Neuronal stem cell (in vitro differentiated cells): ENCODE data around the gene MADD.

Source experiments
- DNase-seq: peaks from one replicate; pipeline ENCODE4 v3.0.0-alpha.2; 2013; ENCODE audit warnings: low spot score
- H2AFZ ChIP-seq: one replicate; pipeline ENCODE4 v1.6.1; 2013; ENCODE audit warnings: mild to moderate bottlenecking, low read length, inconsistent platforms
- H2AK5ac ChIP-seq: 2 replicates; pipeline ENCODE4 v1.6.1; 2013; ENCODE audit warnings: low read depth, mild to moderate bottlenecking, inconsistent platforms, low read length, moderate library complexity, mixed read lengths
- H2BK120ac ChIP-seq: 2 replicates; pipeline ENCODE4 v1.6.1; 2013; ENCODE audit warnings: low read depth, mild to moderate bottlenecking, inconsistent platforms, low read length, moderate library complexity, mixed read lengths
- H2BK12ac ChIP-seq: one replicate; pipeline ENCODE4 v1.6.1; 2013; ENCODE audit warnings: low read length, inconsistent platforms
- H2BK15ac ChIP-seq: 2 replicates; pipeline ENCODE4 v1.6.1; 2013; ENCODE audit warnings: mild to moderate bottlenecking, low read length, inconsistent platforms, mixed read lengths
- H2BK5ac ChIP-seq: one replicate; pipeline ENCODE4 v1.6.1; 2013; ENCODE audit warnings: inconsistent platforms, mild to moderate bottlenecking, low read length, moderate library complexity
- H3K14ac ChIP-seq: one replicate; pipeline ENCODE4 v1.6.1; 2013; ENCODE audit warnings: low read length, inconsistent platforms
- H3K18ac ChIP-seq: 2 replicates; pipeline ENCODE4 v1.6.1; 2013; ENCODE audit warnings: low read length, inconsistent platforms
- H3K23ac ChIP-seq: 2 replicates; pipeline ENCODE4 v1.6.1; 2013; ENCODE audit warnings: low read depth, mild to moderate bottlenecking, mixed read lengths, low read length, inconsistent platforms; ENCODE audit not compliant: poor library complexity
- H3K27ac ChIP-seq: replicated peaks from 3 replicates; pipeline ENCODE4 v1.5.1; 2013; ENCODE audit warnings: low read length, inconsistent platforms
- H3K27me3 ChIP-seq, 3 experiments: 2 replicates each; pipeline ENCODE4 v1.6.1; 2013; ENCODE audit warnings: low read length in 3 of 3, mild to moderate bottlenecking in 2 of 3, inconsistent platforms in 1 of 3, low read depth in 1 of 3, mixed read lengths in 1 of 3, moderate library complexity in 1 of 3; ENCODE audit not compliant: control insufficient read depth in 3 of 3, insufficient read depth in 3 of 3
- H3K36me3 ChIP-seq, 2 donors: replicated peaks in 1 of 2; 2 replicates each; pipeline ENCODE4 v1.6.1; 2013; ENCODE audit warnings: low read length in 2 of 2; ENCODE audit not compliant: control insufficient read depth in 2 of 2, insufficient read depth in 2 of 2
- H3K4ac ChIP-seq: 2 replicates; pipeline ENCODE4 v1.6.1; 2013; ENCODE audit warnings: inconsistent platforms, mild to moderate bottlenecking, low read length, moderate library complexity
- H3K4me1 ChIP-seq, 2 donors: 1 replicate in 1 of 2; 2 replicates in 1 of 2; pipeline ENCODE4 v1.6.1; 2013; ENCODE audit warnings: low read length in 2 of 2, low read depth in 1 of 2; ENCODE audit not compliant: control insufficient read depth in 2 of 2, insufficient read depth in 1 of 2
- H3K4me2 ChIP-seq: one replicate; pipeline ENCODE4 v1.6.1; 2013; ENCODE audit warnings: mild to moderate bottlenecking, low read length, inconsistent platforms; ENCODE audit not compliant: insufficient read depth, poor library complexity, severe bottlenecking
- H3K4me3 ChIP-seq, 2 donors: 2 replicates each; pipeline ENCODE4 v1.5.1; 2013; ENCODE audit warnings: low read length in 2 of 2, mild to moderate bottlenecking in 2 of 2, inconsistent platforms in 1 of 2, moderate library complexity in 1 of 2
- H3K79me1 ChIP-seq: one replicate; pipeline ENCODE4 v1.6.1; 2013; ENCODE audit warnings: low read depth, mild to moderate bottlenecking, inconsistent platforms, low read length, moderate library complexity
- H3K9ac ChIP-seq: one replicate; pipeline ENCODE4 v1.6.1; 2013; ENCODE audit warnings: mild to moderate bottlenecking, low read depth, low read length, inconsistent platforms; ENCODE audit not compliant: poor library complexity
- H3K9me3 ChIP-seq, 2 donors: replicated peaks in 1 of 2; 2 replicates each; pipeline versions ENCODE3 to v1.6.1; 2013; ENCODE audit warnings: low read length in 2 of 2, mild to moderate bottlenecking in 2 of 2, inconsistent platforms in 1 of 2, low read depth in 1 of 2, mixed read lengths in 1 of 2, moderate library complexity in 1 of 2; ENCODE audit not compliant: control insufficient read depth in 2 of 2, insufficient read depth in 1 of 2
- H4K8ac ChIP-seq: one replicate; pipeline ENCODE4 v1.6.1; 2013; ENCODE audit warnings: low read depth, mild to moderate bottlenecking, inconsistent platforms, low read length, moderate library complexity
- H4K91ac ChIP-seq: one replicate; pipeline ENCODE4 v1.6.1; 2013; ENCODE audit warnings: low read length, low read depth, mild to moderate bottlenecking, inconsistent platforms; ENCODE audit not compliant: poor library complexity
- WGBS, 2 donors: extraction: QIAGEN DNeasy Blood & Tissue Kit; methylation state at CpG; one replicate each; pipeline ENCODE4 v1.1.7; 2013; ENCODE audit warnings: missing lambda C conversion rate in 2 of 2, mixed read lengths in 1 of 2; ENCODE audit not compliant: insufficient read length in 2 of 2, insufficient replicate concordance in 1 of 2; ENCODE audit errors: extremely low coverage in 2 of 2; 5-methylcytosine and 5-hydroxymethylcytosine counted together

MADD gene

GRCh38 chr11:47342036-47342803, 72.3 kb downstream of the MADD start:
- H3K4me2 ChIP-seq, result no peak overlapping the region
- peak overlapping the region; percentile 35 for H3K18ac ChIP-seq
- H2BK120ac ChIP-seq, result no peak overlapping the region
- H3K9ac ChIP-seq, result peak overlapping the region; percentile 50
- H4K8ac ChIP-seq, result no peak overlapping the region
- peak overlapping the region; percentile 56 for H3K14ac ChIP-seq
- DNase-seq, result no peak
- peak overlapping the region; percentile 95 for H2AK5ac ChIP-seq
- no peak overlapping the region for H3K23ac ChIP-seq
- no peak overlapping the region for H3K4me3 ChIP-seq
- H2BK5ac ChIP-seq, result no peak overlapping the region
- peaks cover 0 to 9% of the 10 kb centered on the region in 2 donors for H3K4me1 ChIP-seq
- H2BK12ac ChIP-seq, result peak overlapping the region; percentile 69
- H3K36me3 ChIP-seq, result no peaks in the 10 kb centered on the region
- no peak overlapping the region for H3K4ac ChIP-seq
- peaks cover 0 to 26% (median 0%) of the 10 kb centered on the region in 3 experiments for H3K27me3 ChIP-seq
- peaks cover 4% of the 10 kb centered on the region for H3K79me1 ChIP-seq
- H3K27ac ChIP-seq, result no peak overlapping the region
- peak overlapping the region; percentile 29 for H2BK15ac ChIP-seq
- H2AFZ ChIP-seq, result no peak overlapping the region
- peaks cover 0 to 2% of the 10 kb centered on the region in 2 donors for H3K9me3 ChIP-seq
- peak overlapping the region; percentile 72 for H4K91ac ChIP-seq
- WGBS, 2 donors, result no CpG with 5 or more reads among the region's 24 CpGs

GRCh38 chr11:47342854-47343253, 72.9 kb downstream of the MADD start:
- peak overlapping the region; percentile 29 for H2BK15ac ChIP-seq
- no peak for DNase-seq
- H3K4me2 ChIP-seq, result no peak overlapping the region
- peak overlapping the region; percentile 72 for H4K91ac ChIP-seq
- peaks cover 2% of the 10 kb centered on the region for H3K79me1 ChIP-seq
- H2BK12ac ChIP-seq, result peak overlapping the region; percentile 7
- H3K27ac ChIP-seq, result no peak overlapping the region
- no CpG with 5 or more reads among the region's 15 CpGs for WGBS, 2 donors
- H3K14ac ChIP-seq, result peak overlapping the region; percentile 56
- H3K4me1 ChIP-seq, result peaks cover 0 to 9% of the 10 kb centered on the region in 2 donors
- peak overlapping the region; percentile 83 for H3K18ac ChIP-seq
- H2BK5ac ChIP-seq, result peak overlapping the region; percentile 5
- H3K4ac ChIP-seq, result peak overlapping the region; percentile 76
- no peak overlapping the region for H3K9ac ChIP-seq
- H3K4me3 ChIP-seq, result peak overlapping the region in 1 of 2 donors; percentile 14
- H2AK5ac ChIP-seq, result peak overlapping the region; percentile 95
- peaks cover 0 to 2% of the 10 kb centered on the region in 2 donors for H3K9me3 ChIP-seq
- H3K23ac ChIP-seq, result no peak overlapping the region
- H3K36me3 ChIP-seq, result no peaks in the 10 kb centered on the region
- H4K8ac ChIP-seq, result no peak overlapping the region
- H2BK120ac ChIP-seq, result no peak overlapping the region
- peaks cover 0 to 33% (median 0%) of the 10 kb centered on the region in 3 experiments for H3K27me3 ChIP-seq
- H2AFZ ChIP-seq, result no peak overlapping the region

- Histone ChIP-seq H4K91ac (no peak overlapping the region), H3K4me3 (no peak overlapping the region), H3K4me1 (peaks cover 5 to 9% of the 10 kb centered on the region in 2 donors), H3K4me2 (peak overlapping the region; percentile 21), H3K79me1 (peaks cover 2% of the 10 kb centered on the region), H3K18ac (peak overlapping the region; percentile 93), H3K36me3 (no peaks in the 10 kb centered on the region), H2BK15ac (peak overlapping the region; percentile 96), H3K14ac (no peak overlapping the region), H3K9ac (peak overlapping the region; percentile 82), H4K8ac (no peak overlapping the region), H2AFZ (peak overlapping the region; percentile 1), H2BK12ac (peak overlapping the region; percentile 98), H2BK120ac (peak overlapping the region; percentile 83), H3K27ac (peak overlapping the region; percentile 78), H3K9me3 (no peaks in the 10 kb centered on the region), H3K4ac (peak overlapping the region; percentile 17), H2BK5ac (peak overlapping the region; percentile 0), H3K27me3 (peaks cover 0 to 40% (median 0%) of the 10 kb centered on the region in 3 experiments), H2AK5ac (peak overlapping the region; percentile 89), H3K23ac (no peak overlapping the region)
- no peak for DNase-seq
- no CpG with 5 or more reads among the region's 18 CpGs for WGBS, 2 donors
Measured at GRCh38 chr11:47345890-47346563, 76.1 kb downstream of the MADD start.

GRCh38 chr11:47347137-47347536, 77.2 kb downstream of the MADD start:
- peak overlapping the region; percentile 58 for H2BK12ac ChIP-seq
- no peak overlapping the region for H3K23ac ChIP-seq
- no peak for DNase-seq
- peaks cover 2% of the 10 kb centered on the region for H3K79me1 ChIP-seq
- no peak overlapping the region for H4K91ac ChIP-seq
- H3K4me1 ChIP-seq, result peaks cover 5 to 9% of the 10 kb centered on the region in 2 donors
- no peak overlapping the region for H4K8ac ChIP-seq
- H3K9me3 ChIP-seq, result no peaks in the 10 kb centered on the region
- H3K27ac ChIP-seq, result no peak overlapping the region
- H3K4ac ChIP-seq, result no peak overlapping the region
- H2BK5ac ChIP-seq, result peak overlapping the region; percentile 96
- H2AK5ac ChIP-seq, result peak overlapping the region; percentile 89
- peak overlapping the region; percentile 81 for H2BK120ac ChIP-seq
- H3K4me3 ChIP-seq, result no peak overlapping the region
- no CpG with 5 or more reads among the region's 5 CpGs for WGBS, 2 donors
- H3K36me3 ChIP-seq, result no peaks in the 10 kb centered on the region
- no peak overlapping the region for H3K9ac ChIP-seq
- H2BK15ac ChIP-seq, result peak overlapping the region; percentile 98
- H3K18ac ChIP-seq, result peak overlapping the region; percentile 31
- no peak overlapping the region for H3K4me2 ChIP-seq
- no peak overlapping the region for H3K14ac ChIP-seq
- peaks cover 0 to 43% (median 0%) of the 10 kb centered on the region in 3 experiments for H3K27me3 ChIP-seq
- no peak overlapping the region for H2AFZ ChIP-seq
